Measurements from ENCODE around the gene BCKDHA. TPM values are rescaled to one million over a fixed set of nuclear protein-coding genes. Genes with fewer than 3 reads are reported as not detected.

BCKDHA gene
- total RNA-seq, 1 experiment from 2014 or later: 17.7 TPM

DNA sequence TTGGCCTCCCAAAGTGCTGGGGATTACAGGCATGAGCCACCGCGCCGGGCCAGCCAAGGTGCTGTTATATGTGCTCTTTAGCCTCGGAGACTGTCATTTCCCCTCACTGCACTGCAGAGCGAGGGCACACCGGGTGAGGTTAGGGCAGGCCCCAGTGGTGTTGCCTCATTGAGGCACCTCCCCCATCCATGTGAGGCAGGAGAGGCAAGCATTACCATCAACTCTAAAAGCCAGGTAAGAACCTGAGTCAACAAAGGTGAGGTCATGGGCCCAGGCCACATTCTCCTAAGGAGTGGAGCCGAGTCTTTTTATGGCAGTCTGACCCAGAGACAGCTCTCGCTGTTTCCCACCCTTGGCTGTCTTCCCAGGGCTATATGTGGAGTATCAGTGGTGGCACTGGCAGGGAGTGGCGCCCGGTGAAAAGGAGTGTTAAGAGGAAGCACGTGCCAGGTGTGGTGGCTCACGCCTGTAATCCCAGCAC, 18.6 kb downstream of the BCKDHA start:
- Histone ChIP-seq H2AFZ (ENCODE audit: low read depth, low read length, poor library complexity, severe bottlenecking) (no peak overlapping the region), H3K9me2 (ENCODE audit: insufficient read depth) (no peaks in the 10 kb centered on the region), H4K20me1 (ENCODE audit: insufficient read depth) (no peaks in the 10 kb centered on the region), H3K79me2 (ENCODE audit: insufficient read depth, low read length) (no peaks in the 10 kb centered on the region), H3K36me3 (ENCODE audit: control insufficient read depth in 1 of 2, insufficient read depth in 2 of 2, low read length in 2 of 2) (peaks cover 3 to 6% of the 10 kb centered on the region in 2 experiments; a peak in 2 of 4 replicates), H3K4me2 (ENCODE audit: low read length) (no peak overlapping the region), H3K9me3 (ENCODE audit: control insufficient read depth in 1 of 2, insufficient read depth in 1 of 2, low read depth in 1 of 2, low read length in 2 of 2) (no peaks in the 10 kb centered on the region), H3K4me3 (replicated peaks in 1 of 2; ENCODE audit: low read depth in 1 of 2, low read length in 2 of 2) (no peak overlapping the region), H3K9ac (ENCODE audit: low read length) (no peak overlapping the region), H3K27ac (ENCODE audit: low read depth, low read length) (no peak overlapping the region), H3K4me1 (ENCODE audit: control insufficient read depth in 1 of 2, insufficient read depth in 2 of 2, low read length in 2 of 2) (0 out of 4 replicates have a peak, but pooled peaks cover 0 to 3% of the 10 kb centered on the region in 2 experiments), H3K27me3 (ENCODE audit: insufficient read depth, low read length) (no peaks in the 10 kb centered on the region)
- intact Hi-C loops (cut with micrococcal nuclease): no loop called here
- ATAC-seq: no peak
- no peak for DNase-seq (ENCODE audit: low read depth, low spot score)
- POLR2A ChIA-PET: no interaction called here
- TF ChIP-seq EZH2phosphoT487 (IDR thresholded peaks at IDR 0.05; ENCODE audit: borderline replicate concordance) (no peak), CEBPB (IDR thresholded peaks at IDR 0.05; ENCODE audit: low read depth) (no peak), ELF1 (IDR thresholded peaks at IDR 0.05; ENCODE audit: borderline replicate concordance, low read depth) (no peak), TCF7L2 (IDR thresholded peaks at IDR 0.05; ENCODE audit: borderline replicate concordance, extremely low read depth, insufficient read depth, insufficient read length) (no peak), CBX3 (IDR thresholded peaks at IDR 0.05; ENCODE audit: low read depth) (no peak), EGR1 (IDR thresholded peaks at IDR 0.05; ENCODE audit: low read depth) (no peak), JUND (IDR thresholded peaks at IDR 0.05) (no peak), RAD21 (IDR thresholded peaks at IDR 0.05; ENCODE audit: low read depth) (no peak), REST (IDR thresholded peaks at IDR 0.05; ENCODE audit: low read depth) (no peak)
- RAD21 ChIA-PET (ENCODE audit: low non-redundant PET in 1 of 2, low total read pairs in 2 of 2, uncharacterized antibody in 2 of 2, unreplicated experiment in 2 of 2): interaction anchor here in 1 of 2 experiments (0.7 kb wide), 1 partner anchor 174 kb away, joined by 3 read pairs; no protein-coding TSS in a partner anchor
- CTCF ChIA-PET: no interaction called here
- BruUV-seq (replicated peaks): no TSS peak

All from HCT116 (cell line).